Hepatocyte (in vitro differentiated cells): ENCODE results near the gene EFR3B. TPM values are rescaled to one million over a fixed set of nuclear protein-coding genes. Genes with fewer than 3 reads are reported as not detected.
A peak's percentile ranks its signal among the peaks of the same experiment; 100 is the strongest.
"Not testable (repeated sequence)": the region's sequence is repeated elsewhere in the genome, so short reads cannot be mapped to it uniquely, and the experiment has no call there.

Experiments used
- DNase-seq: peaks from one replicate; pipeline ENCODE4 v3.0.0-alpha.2; 2016; ENCODE audit warnings: low spot score
- H2AFZ ChIP-seq: fragments of 200-600 bp; sonication (generic); 2 replicates; pipeline ENCODE4 v1.6.0; 2016; ENCODE audit warnings: antibody characterized with exemption, mild to moderate bottlenecking
- H3K27ac ChIP-seq: fragments of 200-600 bp; sonication (generic); 2 replicates; pipeline ENCODE4 v1.5.1; 2016; ENCODE audit warnings: mild to moderate bottlenecking
- H3K27me3 ChIP-seq: fragments of 200-600 bp; sonication (generic); 2 replicates; pipeline ENCODE4 v1.6.1; 2016
- H3K36me3 ChIP-seq: fragments of 200-600 bp; sonication (generic); replicated peaks from 2 replicates; pipeline ENCODE4 v1.5.1; 2016; ENCODE audit warnings: low read depth; ENCODE audit not compliant: insufficient read depth
- H3K4me1 ChIP-seq: fragments of 200-600 bp; sonication (generic); 2 replicates; pipeline ENCODE4 v1.5.1; 2016; ENCODE audit warnings: mild to moderate bottlenecking, moderate library complexity; ENCODE audit not compliant: insufficient read depth
- H3K4me2 ChIP-seq: fragments of 200-600 bp; sonication (generic); 2 replicates; pipeline ENCODE4 v1.6.0; 2016
- H3K4me3 ChIP-seq: fragments of 200-600 bp; sonication (generic); 2 replicates; pipeline ENCODE4 v1.5.1; 2016; ENCODE audit warnings: mild to moderate bottlenecking
- H3K79me2 ChIP-seq: fragments of 200-600 bp; sonication (generic); 2 replicates; pipeline ENCODE4 v1.6.0; 2017; ENCODE audit warnings: mild to moderate bottlenecking
- H3K9me2 ChIP-seq: fragments of 200-600 bp; sonication (generic); replicated peaks from 2 replicates; pipeline ENCODE4 v1.6.0; 2017; ENCODE audit warnings: mild to moderate bottlenecking; ENCODE audit not compliant: insufficient read depth
- H3K9me3 ChIP-seq: fragments of 200-600 bp; sonication (generic); 2 replicates; pipeline ENCODE4 v1.5.1; 2016; ENCODE audit warnings: low read depth, mild to moderate bottlenecking
- H4K20me1 ChIP-seq: fragments of 200-600 bp; sonication (generic); 2 replicates; pipeline ENCODE4 v1.6.0; 2016; ENCODE audit warnings: mild to moderate bottlenecking; ENCODE audit not compliant: insufficient read depth, poor library complexity, severe bottlenecking
- CTCF ChIP-seq: fragments of 200-600 bp; sonication (generic); IDR thresholded peaks from 2 replicates; pipeline ENCODE4 v1.5.1; 2016; ENCODE audit warnings: antibody characterized with exemption, mild to moderate bottlenecking; ENCODE audit not compliant: poor library complexity
- EZH2 ChIP-seq: fragments of 200-600 bp; sonication (generic); IDR thresholded peaks from 2 replicates; pipeline ENCODE4 v1.6.1; 2016; ENCODE audit warnings: antibody characterized with exemption, mild to moderate bottlenecking, borderline replicate concordance
- EZH2phosphoT487 ChIP-seq: fragments of 200-600 bp; sonication (generic); IDR thresholded peaks from one replicate; pipeline ENCODE4 v1.6.1; 2018; ENCODE audit warnings: antibody characterized with exemption, mild to moderate bottlenecking, low read depth, moderate library complexity; ENCODE audit not compliant: unreplicated experiment, severe bottlenecking
- WGBS: methylation state at CpG from one replicate; pipeline ENCODE4 v1.1.6; 2016; ENCODE audit warnings: low lambda C conversion rate; ENCODE audit errors: missing lambda C conversion rate; 5-methylcytosine and 5-hydroxymethylcytosine counted together
- polyA plus RNA-seq: library from polyadenylated mRNA; unstranded; fragments of >200 nt; fragmentation: Nextera tagmentation; extraction: Ambion mirVana; gene quantifications from 2 replicates; pipeline ENCODE4 v1.2.1, GENCODE V29; 2016
- total RNA-seq: library from RNA; depleted of rRNA; stranded (reverse); fragments of >200 nt; gene quantifications from 2 replicates; pipeline ENCODE4 v1.2.3, GENCODE V29; 2014

The EFR3B gene
- total and polyA plus RNA-seq, 2 experiments from 2014 or later, result 1.1 to 2.0 TPM

DNA sequence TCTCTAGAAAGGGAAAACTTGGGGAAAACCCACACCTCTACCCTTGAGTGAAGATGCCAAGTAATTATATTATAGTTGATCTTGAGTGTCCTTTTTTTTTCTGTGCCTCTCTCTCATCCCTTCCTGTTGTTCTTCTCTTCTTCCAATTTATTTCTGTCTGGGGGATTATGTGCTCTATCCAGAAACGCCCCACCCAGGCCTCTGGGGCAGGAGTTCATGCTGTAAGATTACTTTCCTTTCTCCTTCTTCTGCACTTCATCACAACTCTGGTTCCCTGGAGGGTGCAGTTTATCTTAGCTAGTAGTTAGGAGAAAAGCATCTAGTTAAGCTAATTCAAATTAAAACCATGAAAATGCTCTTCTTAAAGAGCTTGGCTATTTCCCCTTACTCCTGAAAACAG lies 39.8 kb upstream of the EFR3B start:
- H3K79me2 ChIP-seq, result no peaks in the 10 kb centered on the region
- H3K4me2 ChIP-seq, result no peak overlapping the region
- no peak for DNase-seq
- H3K9me3 ChIP-seq, result no peaks in the 10 kb centered on the region
- no peak for TF ChIP-seq CTCF
- no peak for TF ChIP-seq EZH2
- TF ChIP-seq EZH2phosphoT487, result no peak
- no peak overlapping the region for H2AFZ ChIP-seq
- H4K20me1 ChIP-seq, result no peaks in the 10 kb centered on the region
- no peak overlapping the region for H3K4me3 ChIP-seq
- H3K27me3 ChIP-seq, result no peaks in the 10 kb centered on the region
- H3K4me1 ChIP-seq, result peaks cover 3% of the 10 kb centered on the region
- H3K9me2 ChIP-seq, result no peaks in the 10 kb centered on the region
- H3K36me3 ChIP-seq, result no peaks in the 10 kb centered on the region
- no peak overlapping the region for H3K27ac ChIP-seq
- WGBS, result 52% methylated on average over 1 of the region's 1 CpG

GRCh38 chr2:25009954-25010353 lies 31.9 kb upstream of the EFR3B start:
- H3K4me3 ChIP-seq, result no peak overlapping the region
- peak overlapping the region; percentile 10 for H2AFZ ChIP-seq
- H3K4me2 ChIP-seq, result no peak overlapping the region
- H3K27ac ChIP-seq, result peak overlapping the region; percentile 11
- no peak for DNase-seq
- WGBS, result 64% methylated on average over 11 of the region's 11 CpGs
- no peaks in the 10 kb centered on the region for H3K9me3 ChIP-seq
- no peaks in the 10 kb centered on the region for H3K79me2 ChIP-seq
- H3K36me3 ChIP-seq, result no peaks in the 10 kb centered on the region
- no peaks in the 10 kb centered on the region for H3K27me3 ChIP-seq
- no peaks in the 10 kb centered on the region for H4K20me1 ChIP-seq
- H3K4me1 ChIP-seq, result no peaks in the 10 kb centered on the region
- no peaks in the 10 kb centered on the region for H3K9me2 ChIP-seq
- no peak for TF ChIP-seq EZH2
- no peak for TF ChIP-seq CTCF
- TF ChIP-seq EZH2phosphoT487, result no peak

DNA sequence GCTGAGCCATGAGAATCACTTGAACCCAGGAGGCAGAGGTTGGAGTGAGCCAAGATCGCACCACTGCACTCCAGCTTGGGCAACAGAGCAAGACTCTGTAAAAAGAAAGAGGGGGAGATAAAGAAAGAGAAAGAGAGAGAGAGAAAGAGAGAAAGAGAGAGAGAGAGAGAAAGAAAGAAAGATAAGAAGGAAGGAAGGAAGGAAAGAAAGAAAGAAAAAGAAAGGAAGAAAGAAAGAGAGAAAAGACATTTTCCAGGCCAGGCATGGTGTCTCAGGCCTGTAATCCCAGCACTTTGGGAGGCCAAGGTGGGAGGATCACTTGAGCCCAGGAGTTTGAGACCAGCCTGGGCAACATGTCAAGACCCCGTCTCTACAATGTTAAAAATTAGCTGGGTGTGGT lies 30.5 kb upstream of the EFR3B start:
- DNase-seq, H3K79me2 ChIP-seq, H3K4me2 ChIP-seq, H3K9me3 ChIP-seq, H4K20me1 ChIP-seq, H3K36me3 ChIP-seq, H3K4me1 ChIP-seq, H3K27me3 ChIP-seq, H3K9me2 ChIP-seq, H3K27ac ChIP-seq, H2AFZ ChIP-seq, H3K4me3 ChIP-seq: not testable (repeated sequence)
- WGBS, result 95% methylated on average over 2 of the region's 2 CpGs

- Histone ChIP-seq H3K4me1 (no peaks in the 10 kb centered on the region), H3K79me2 (no peaks in the 10 kb centered on the region), H3K9me3 (no peaks in the 10 kb centered on the region), H3K36me3 (no peaks in the 10 kb centered on the region), H3K4me3 (no peak overlapping the region), H3K27me3 (no peaks in the 10 kb centered on the region), H3K9me2 (no peaks in the 10 kb centered on the region), H3K4me2 (no peak overlapping the region), H4K20me1 (no peaks in the 10 kb centered on the region), H3K27ac (no peak overlapping the region), H2AFZ (no peak overlapping the region)
- no peak for DNase-seq
- no peak for TF ChIP-seq CTCF
- no peak for TF ChIP-seq EZH2
- no peak for TF ChIP-seq EZH2phosphoT487
- 79% methylated on average over 9 of the region's 9 CpGs for WGBS
Observed at GRCh38 chr2:25014631-25015030, 27.2 kb upstream of the EFR3B start.
